Femur (tissue), 1 donor: ENCODE measurements around the gene HASPIN.
"Not testable (repeated sequence)": the region's sequence is repeated elsewhere in the genome, so short reads cannot be mapped to it uniquely, and the experiment has no call there.

Experiments
- DNase-seq: peaks from one replicate; pipeline ENCODE4 v3.0.0-alpha.2; 2017

HASPIN gene

GRCh38 chr17:3697103-3697476, 26.6 kb upstream of the HASPIN start:
- peak; percentile 31 for DNase-seq

DNA sequence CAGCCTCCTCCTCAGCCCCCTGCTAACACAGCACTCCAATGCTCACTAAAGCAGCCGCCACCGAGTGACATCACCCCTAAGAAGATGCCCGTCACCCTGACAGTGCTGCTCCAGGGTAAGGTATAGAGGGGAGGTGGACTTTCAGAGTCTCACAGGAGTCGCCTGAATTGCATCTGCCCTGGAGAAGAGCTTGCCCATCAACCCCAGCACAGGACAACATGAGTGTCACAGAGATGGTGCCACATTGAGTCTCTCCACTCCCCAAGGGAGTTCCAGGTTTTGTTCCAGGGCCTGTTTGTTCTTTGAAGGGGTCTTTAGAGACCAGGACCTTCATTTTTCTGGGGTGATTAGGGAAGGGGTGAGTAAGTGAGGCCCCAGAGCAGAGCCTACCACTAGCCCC, 25.6 kb upstream of the HASPIN start:
- no peak for DNase-seq

DNA sequence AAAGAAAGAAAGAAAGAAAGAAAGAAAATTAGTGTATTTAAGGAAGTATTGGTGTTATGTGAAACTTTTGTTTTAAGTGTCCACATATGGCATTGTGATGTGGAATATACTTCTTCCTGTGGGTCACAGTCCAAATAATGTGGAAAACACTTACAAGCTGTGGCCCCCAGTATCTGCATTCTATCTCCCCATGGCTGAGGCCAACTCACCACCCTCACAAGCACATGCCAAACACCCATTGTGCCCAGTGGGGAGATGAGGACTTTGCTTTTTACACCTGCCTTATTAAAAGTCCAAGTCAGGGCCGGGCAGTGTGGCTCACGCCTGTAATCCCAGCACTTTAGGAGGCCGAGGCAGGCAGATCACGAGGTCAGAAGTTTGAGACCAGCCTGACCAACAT, 23.8 kb upstream of the HASPIN start:
- DNase-seq: no peak

GRCh38 chr17:3702041-3702539, 21.6 kb upstream of the HASPIN start:
- DNase-seq: not testable (repeated sequence)

DNA sequence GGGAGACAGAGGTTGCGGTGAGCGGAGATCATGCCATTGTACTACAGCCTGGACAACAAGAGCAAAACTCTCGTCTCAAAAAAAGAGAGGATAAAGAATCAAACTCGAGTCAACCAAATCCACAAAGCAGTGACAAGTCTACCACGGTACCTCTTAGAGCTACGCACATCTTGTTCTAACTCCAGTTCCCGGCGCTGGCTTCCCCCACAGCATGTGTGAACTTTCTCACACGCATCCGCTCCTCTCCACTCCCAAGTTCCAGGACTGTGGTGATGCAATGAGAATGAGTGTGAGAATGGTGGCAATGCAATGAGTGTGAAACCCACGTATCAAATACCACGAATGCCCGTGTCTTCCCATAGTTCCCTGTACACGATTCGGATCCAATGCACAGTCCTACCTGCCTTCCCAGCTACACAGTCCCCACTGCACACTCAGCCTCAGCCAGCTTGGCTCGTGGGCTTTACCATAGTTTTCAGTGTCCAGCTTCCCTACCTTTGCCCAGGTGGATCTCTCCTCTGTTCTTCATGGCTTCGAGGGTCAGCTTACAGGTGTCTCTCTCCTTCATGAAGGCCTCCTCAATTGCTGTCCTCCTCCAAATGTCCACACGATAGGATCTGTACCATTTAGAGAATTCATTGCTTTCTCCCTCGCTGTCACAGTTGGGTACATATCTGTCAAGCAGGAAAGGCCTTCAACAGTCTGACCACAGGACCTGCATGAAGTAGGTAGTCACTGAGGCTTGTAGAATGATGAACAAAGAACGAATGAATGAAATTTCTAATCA, 18.6 kb upstream of the HASPIN start:
- no peak for DNase-seq

- DNase-seq: not testable (repeated sequence)
Measured at GRCh38 chr17:3705718-3705984, 18.1 kb upstream of the HASPIN start.

DNA sequence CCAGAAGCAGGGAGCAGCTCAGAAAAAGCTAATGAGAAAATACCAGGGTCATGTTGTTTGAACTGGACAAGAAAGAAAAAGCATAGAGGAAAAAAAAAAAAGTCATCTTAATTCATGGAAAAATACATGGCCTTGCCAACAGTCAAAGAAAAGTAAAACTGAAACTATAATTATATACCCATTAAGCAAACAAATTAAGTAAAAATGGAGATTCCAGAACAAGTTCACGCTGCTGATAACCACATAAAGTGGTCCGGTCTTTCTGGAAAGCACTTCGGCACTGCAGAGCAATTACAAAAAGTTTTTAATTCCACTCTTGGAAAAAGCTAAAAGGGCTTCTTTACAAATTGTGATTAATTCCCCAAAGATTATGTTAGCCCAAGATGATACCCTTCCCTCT, 15.3 kb upstream of the HASPIN start:
- DNase-seq: no peak

GRCh38 chr17:3710951-3711383, 12.7 kb upstream of the HASPIN start:
- no peak for DNase-seq

DNA sequence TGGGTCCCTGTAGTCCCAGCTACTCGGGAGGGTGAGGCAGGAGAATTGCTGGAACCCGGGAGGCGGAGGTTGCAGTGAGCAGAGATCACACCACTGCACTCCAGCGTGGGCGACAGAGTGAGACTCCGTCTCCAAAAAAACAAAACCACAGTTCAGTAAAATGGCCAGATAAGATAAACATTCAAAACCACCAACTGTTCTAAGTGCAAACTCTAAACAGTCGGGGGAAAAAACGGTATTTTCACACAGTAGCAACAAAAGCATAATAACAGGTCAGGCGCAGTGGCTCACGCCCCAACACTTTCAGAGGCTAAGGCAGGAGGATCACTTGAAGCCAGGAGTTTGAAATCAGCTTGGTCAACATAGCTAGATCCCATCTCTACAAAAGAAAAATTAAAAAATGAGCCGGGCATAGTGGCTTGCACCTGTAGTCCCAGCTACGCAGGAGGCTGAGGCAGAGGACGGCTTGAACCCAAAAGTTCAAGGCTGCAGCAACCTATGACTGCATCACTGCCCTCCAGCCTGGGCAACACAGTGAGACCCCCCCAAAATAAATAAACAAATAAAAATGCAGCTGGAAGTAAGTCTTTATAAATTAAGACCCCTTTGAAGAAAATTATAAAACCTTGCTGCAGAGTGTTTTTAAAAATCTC, 10.8 kb upstream of the HASPIN start:
- DNase-seq: no peak

- no peak for DNase-seq
Measured at GRCh38 chr17:3715296-3715695, 8.4 kb upstream of the HASPIN start.

GRCh38 chr17:3718201-3718600, 5.5 kb upstream of the HASPIN start:
- no peak for DNase-seq

DNA sequence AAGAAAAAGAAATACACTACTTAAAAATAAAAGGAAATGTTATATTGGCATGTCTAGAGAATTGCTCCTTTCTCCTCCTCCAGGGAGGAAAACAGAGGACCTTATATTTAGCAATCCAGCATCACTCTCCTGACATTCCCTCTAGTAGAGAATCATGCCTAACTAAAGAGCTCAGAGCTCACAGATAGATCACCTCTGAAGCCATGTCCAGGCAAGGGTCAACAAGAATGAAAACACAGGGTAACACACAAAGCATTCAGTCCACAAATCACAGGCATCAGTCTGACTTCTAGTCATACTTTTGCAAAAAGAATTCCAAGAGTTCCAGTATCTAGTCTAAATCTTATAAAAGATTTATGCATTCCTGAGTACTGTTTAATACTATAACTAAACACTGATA, 4.4 kb upstream of the HASPIN start:
- no peak for DNase-seq

DNA sequence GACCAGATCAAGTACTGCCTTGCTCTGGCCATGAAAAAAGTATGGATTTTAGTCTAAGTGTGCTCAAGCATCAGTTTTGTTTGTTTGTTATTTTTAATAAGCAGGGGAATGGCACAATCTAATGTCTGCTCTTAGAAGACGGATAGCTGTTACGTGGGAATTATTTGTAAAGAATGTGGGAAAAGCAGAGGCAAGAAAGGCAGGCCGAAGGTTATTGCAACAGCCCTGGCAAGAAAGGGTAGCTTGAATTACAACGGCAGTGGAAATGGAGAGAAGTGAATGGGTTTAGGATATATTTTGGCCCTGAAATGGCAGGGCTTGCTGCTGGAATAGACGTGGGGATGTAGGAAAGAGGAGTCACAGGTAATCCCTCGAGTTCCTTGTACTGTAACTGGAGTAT, 987 bp upstream of the HASPIN start:
- no peak for DNase-seq

GRCh38 chr17:3723188-3723555, 531 bp upstream of the HASPIN start:
- no peak for DNase-seq

DNA sequence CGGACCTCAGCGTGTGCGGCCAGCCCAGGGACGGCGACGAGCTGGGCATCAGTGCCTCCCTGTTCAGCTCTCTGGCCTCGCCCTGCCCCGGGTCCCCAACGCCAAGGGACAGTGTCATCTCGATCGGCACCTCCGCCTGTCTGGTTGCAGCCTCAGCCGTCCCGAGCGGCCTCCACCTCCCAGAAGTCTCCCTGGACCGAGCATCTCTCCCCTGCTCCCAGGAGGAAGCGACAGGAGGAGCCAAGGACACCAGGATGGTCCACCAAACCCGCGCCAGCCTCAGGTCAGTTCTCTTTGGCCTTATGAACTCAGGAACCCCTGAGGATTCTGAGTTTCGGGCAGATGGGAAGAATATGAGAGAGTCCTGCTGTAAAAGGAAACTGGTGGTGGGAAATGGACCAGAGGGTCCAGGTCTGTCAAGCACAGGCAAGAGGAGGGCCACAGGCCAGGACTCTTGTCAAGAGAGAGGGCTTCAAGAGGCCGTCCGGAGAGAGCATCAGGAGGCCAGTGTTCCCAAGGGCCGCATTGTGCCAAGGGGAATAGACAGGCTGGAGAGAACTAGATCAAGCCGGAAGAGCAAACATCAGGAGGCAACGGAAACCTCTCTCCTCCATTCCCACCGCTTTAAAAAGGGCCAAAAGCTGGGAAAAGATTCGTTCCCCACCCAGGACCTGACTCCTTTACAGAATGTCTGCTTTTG, 825 bp downstream of the HASPIN start:
- DNase-seq: no peak

DNA sequence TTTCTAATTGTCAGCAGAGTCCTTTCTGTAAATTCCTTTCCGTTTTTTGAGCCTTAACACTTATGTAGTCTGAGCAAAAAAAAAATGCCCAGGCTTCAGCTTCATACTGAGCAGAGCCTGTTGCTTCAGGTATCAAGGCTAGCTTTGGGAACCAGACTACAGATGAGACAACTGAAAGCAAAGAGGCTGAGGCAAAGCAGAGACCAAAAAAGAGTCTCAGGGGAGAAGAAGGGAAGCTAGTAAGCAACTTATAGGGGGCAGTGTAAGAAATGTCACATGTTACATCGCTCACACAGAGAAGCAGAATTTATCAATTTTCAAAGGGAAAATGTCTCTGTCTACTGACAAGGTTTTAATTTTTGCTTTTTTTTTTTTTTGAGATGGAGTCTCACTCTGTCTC, 3.3 kb downstream of the HASPIN start:
- no peak for DNase-seq

DNA sequence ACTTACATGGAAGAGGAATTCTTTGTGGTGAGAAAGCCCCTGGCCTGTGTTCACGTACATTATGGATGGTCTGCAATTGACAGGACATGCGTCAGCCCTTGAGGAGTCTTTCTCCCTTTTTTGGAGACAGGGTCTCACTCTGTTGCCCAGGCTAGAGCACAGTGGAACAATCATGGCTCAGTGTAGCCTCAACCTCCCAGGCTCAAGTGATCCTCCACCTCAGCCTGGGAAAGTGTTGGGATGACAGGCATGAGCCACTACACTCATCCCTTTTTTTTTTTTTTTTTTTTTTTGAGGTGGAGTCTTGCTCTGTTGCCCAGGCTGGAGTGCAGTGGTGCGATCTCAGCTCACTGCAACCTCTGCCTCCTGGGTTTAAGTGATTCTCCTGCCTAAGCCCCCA, 4.4 kb downstream of the HASPIN start:
- not testable (repeated sequence) for DNase-seq

GRCh38 chr17:3729881-3730280, 6.2 kb downstream of the HASPIN start:
- DNase-seq: no peak

- DNase-seq: no peak
Measured at GRCh38 chr17:3730881-3731429, 7.3 kb downstream of the HASPIN start.

GRCh38 chr17:3732210-3732621, 8.5 kb downstream of the HASPIN start:
- DNase-seq: no peak

GRCh38 chr17:3734911-3735276, 11.2 kb downstream of the HASPIN start:
- not testable (repeated sequence) for DNase-seq

DNA sequence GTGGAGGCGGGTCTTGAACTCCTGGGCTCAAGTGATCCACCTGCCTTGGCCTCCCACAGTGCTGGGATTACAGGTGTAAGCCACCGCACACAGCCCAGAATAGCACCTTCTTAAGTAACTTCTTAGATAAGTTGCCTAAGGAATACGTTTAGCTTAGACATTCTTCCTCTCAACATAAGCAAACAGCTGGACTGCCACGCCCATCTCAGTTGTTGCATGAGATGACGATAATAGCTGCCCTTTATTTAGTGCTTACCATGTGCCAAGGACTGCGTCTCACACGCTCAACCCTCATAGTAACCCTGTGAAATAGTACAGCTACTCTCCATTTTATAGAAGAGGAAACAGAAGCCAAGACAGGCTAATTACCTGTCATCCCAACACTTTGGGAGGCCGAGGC, 11.8 kb downstream of the HASPIN start:
- no peak for DNase-seq

- DNase-seq: no peak
Measured at GRCh38 chr17:3738562-3739295, 15.0 kb downstream of the HASPIN start.
